Activated CD8-positive, alpha-beta memory T cell treated with anti-CD3 and anti-CD28 coated beads for 48 hours (primary cell): ENCODE results near the gene SEMA6D.

Experiments
- DNase-seq, 3 experiments: peaks; one replicate each; pipeline ENCODE4 v3.0.0-alpha.2; 2020; ENCODE audit warnings: low read depth in 2 of 3, low spot score in 2 of 3

SEMA6D gene, protein sequence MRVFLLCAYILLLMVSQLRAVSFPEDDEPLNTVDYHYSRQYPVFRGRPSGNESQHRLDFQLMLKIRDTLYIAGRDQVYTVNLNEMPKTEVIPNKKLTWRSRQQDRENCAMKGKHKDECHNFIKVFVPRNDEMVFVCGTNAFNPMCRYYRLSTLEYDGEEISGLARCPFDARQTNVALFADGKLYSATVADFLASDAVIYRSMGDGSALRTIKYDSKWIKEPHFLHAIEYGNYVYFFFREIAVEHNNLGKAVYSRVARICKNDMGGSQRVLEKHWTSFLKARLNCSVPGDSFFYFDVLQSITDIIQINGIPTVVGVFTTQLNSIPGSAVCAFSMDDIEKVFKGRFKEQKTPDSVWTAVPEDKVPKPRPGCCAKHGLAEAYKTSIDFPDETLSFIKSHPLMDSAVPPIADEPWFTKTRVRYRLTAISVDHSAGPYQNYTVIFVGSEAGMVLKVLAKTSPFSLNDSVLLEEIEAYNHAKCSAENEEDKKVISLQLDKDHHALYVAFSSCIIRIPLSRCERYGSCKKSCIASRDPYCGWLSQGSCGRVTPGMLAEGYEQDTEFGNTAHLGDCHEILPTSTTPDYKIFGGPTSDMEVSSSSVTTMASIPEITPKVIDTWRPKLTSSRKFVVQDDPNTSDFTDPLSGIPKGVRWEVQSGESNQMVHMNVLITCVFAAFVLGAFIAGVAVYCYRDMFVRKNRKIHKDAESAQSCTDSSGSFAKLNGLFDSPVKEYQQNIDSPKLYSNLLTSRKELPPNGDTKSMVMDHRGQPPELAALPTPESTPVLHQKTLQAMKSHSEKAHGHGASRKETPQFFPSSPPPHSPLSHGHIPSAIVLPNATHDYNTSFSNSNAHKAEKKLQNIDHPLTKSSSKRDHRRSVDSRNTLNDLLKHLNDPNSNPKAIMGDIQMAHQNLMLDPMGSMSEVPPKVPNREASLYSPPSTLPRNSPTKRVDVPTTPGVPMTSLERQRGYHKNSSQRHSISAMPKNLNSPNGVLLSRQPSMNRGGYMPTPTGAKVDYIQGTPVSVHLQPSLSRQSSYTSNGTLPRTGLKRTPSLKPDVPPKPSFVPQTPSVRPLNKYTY

GRCh38 chr15:47717036-47717612 lies at the start of gene SEMA6D:
SEMA6D (plus strand) TSS chr15:47717505; CDS start chr15:47759799, 42,294 bp downstream.
- DNase-seq, result no peak

DNA sequence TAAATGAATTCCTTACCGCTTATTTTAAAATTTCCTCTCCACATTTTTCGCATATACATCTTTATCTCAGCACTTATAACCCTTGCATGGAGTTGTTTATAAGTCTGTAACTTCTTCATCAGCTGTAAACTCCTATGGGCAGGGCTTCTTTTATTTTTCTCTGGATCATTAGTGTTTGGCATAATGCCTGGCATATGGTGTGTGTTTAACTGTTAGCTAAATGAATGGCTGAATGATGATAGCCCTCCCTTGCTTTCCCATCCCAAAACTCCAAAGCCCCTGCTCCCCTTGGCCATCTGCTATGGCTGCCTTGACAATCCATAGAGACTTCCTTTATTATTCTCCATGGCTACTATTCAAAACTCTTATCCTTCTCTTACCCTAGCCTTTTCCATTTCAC lies 48.1 kb upstream of the SEMA6D start:
- no peak for DNase-seq

- DNase-seq, result no peak
These were observed 46.9 kb upstream of the SEMA6D start for GRCh38 chr15:47670365-47670764.

DNA sequence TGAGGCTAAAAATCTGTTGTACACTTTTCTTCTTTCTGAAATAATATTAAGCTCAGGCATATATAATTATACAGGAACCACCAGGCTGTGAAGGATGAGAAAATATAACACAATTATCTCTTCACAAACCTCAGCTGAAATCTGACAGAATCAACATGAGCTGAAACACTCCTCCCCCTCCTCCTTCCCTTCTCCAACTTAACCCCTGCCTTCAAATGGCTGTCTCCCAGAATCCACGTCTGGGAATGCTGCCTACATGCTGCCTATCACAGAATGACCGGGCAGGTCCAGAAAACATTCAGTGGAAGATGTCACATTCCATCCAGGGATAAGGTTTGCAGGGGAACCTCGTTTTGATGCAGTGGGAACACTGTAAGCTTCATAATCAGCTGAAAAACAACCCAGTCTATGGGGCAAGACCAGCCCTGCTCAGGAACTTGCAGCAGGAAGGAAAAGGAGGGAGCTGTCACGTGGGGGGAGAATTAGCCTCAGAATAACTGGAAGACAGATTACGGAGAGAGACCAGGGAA lies 44.0 kb upstream of the SEMA6D start:
- DNase-seq, result no peak

- no peak for DNase-seq
These were observed 42.6 kb upstream of the SEMA6D start for GRCh38 chr15:47674586-47675232.

- DNase-seq, result no peak
These were observed 41.6 kb upstream of the SEMA6D start for GRCh38 chr15:47675735-47676134.

DNA sequence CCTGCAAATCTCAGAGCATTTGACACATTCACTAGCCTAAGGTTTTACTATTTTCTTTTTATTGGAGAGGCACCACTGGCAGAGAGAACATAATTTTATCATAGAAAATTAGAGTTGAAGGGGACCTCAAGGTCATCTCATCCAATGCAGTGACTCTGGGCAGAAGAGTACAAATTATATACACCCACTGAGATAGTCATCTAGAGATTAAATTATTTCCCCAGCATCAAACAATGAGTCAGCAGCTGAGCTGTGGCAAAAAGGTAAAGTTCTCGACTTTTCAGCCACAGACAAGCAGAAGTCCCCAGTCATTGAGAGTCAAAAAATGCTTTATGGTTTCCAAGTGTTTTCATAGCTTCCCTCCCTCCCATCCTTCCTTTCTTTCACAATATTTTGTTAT lies 39.3 kb upstream of the SEMA6D start:
- no peak for DNase-seq

GRCh38 chr15:47682661-47683060 lies 34.6 kb upstream of the SEMA6D start:
- no peak for DNase-seq

DNA sequence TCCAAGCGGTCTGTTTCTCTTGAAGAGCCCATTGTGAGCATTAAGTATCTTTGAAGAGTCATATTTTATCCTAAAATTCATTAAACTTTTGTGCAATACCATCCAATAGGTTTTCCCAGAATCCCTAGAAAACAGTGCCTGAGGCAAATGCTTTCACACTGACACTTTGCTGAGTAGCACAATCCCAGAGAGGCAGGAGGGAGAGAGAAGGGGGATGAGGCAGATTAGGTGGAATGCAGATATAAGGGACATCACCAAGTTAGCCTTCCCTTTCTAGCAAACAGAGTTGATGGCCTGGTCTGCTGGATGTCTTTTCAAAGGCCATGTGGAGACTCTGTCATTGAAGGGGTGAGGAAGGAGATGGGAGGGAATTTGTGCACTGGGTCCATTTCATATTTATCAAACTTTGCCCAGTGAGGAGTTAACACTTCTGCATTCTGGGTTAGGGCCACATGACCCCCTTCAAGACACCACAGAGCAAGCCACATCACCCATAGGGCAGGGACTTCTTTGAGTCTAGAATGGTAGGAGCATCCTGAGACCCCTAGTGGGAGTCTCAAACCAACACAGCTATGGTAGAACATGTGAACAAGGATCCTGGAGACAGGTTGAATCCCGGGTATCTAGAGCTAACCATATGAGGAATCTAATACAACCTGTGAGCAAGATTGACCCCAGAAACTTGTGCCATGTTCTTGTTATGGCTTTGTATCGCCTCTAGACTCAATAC lies 32.0 kb upstream of the SEMA6D start:
- no peak for DNase-seq

- DNase-seq, result no peak
These were observed 28.7 kb upstream of the SEMA6D start for GRCh38 chr15:47688573-47689086.

GRCh38 chr15:47689660-47690059 lies 27.6 kb upstream of the SEMA6D start:
- DNase-seq, result no peak

- no peak for DNase-seq
These were observed 25.4 kb upstream of the SEMA6D start for GRCh38 chr15:47691882-47692281.

DNA sequence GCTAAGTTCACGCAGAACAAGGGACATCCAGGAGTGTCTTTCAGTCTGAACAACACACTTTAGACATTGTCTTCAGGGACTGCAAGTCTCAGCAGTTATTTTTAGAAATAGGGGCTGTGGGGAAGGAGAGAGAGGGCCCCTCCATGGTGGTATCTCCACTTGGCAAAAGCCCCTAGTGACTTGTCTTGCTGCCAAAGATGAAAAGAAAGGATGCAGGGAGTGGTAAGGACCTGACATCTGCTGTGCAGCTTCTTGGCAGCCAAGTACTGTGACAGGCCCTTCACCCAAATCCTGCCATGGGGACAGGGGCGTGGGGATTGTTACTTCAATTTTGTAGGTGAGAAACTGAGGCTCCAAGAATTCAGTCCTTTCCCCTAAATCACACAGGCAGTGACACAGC lies 21.0 kb upstream of the SEMA6D start:
- no peak for DNase-seq

DNA sequence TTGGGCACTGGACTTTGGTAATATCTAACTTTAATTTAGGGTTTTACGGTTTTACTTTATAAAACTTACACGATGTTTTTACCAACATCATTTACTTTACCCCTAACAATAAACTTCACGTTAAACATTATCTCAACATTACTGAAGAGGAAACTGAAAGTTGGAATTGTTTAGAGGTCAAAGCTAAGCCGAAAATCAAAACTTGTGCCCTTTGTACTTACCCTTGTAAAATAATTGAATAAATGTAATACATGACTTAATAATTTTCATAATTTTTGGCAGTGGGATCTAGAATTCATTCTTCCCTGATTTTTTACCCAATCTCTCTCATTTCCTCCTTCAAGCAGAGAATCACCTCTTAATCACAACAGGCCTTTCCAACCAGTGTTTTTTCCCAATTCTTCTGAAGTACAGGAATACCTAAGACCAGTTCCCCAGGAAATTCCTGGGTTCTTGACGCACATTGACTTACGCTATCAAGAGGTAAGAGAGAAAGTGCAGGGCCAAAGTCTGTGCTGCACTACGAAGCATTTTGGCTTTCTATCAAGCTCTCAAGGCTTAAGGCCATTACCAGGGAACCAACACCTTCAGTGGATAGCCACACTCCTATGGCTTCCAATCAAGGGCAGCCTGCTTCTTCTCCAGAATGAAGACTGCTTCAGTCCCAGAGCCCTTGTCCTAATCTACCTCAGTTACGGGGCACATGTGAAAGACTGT lies 11.9 kb upstream of the SEMA6D start:
- DNase-seq, result no peak

- DNase-seq, result no peak
These were observed 9.9 kb upstream of the SEMA6D start for GRCh38 chr15:47707391-47707790.

DNA sequence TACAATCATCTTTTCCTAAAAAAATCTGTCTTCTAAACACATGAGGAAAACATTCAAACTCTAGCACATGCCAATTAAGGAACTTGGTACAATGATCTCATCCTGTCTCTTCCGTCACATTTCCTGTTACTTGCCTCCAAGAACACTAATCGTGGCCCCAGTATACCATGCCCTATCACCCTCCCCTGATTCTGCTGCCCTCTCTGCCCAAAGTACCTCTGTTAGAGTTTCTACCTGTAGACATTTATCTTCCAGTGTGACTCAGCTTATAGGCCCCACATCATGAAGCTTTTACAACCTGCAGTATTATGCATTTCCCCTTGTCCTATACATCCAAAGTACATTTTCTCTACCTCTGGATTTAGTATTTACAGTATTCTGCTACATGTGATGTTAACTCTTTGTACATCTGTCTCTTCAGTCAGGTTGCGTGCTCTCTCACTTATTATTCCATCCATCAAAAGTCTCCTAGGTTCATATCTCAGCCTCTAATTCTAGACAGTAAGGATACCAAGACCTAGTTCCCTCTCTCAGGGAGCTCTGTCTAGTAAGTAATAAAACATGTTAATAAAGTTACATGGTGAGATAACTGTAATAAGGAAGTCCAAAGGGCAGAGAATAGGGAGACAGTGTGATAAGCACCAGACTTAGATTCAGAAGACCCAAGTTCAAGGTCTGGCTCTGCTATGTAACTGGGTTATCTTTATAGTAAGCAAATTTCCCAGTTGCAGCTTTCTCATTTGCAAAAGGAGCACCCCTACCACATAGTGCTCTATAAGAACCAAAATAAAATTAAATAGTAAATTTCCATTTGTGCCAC lies 8.9 kb upstream of the SEMA6D start:
- no peak for DNase-seq

DNA sequence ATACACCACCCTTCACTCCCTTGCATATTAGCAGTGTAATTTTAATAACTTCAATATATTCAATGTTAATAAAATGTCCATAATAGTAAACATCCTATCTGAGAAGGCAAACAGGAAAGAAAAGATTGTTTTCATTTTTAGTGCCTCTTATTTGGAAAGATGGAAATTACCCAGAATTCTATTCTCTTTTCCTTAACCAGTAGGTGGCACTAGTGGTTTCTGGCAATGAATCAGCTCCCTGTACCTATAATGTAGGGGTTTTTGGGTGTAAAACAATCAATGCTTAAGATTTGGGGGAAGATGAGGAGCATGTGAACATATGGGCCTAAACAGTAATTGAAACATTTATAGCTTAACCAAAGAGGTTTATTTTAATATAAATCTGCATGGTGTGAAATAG lies 5.7 kb upstream of the SEMA6D start:
- no peak for DNase-seq

- DNase-seq, result no peak
These were observed 1.9 kb upstream of the SEMA6D start for GRCh38 chr15:47715402-47715801.
